HCT116 (cell line): ENCODE results near the gene TPRG1L. TPM values are rescaled to one million over a fixed set of nuclear protein-coding genes. Genes with fewer than 3 reads are reported as not detected.

ENCODE experiments used
- ATAC-seq: fragments of 200-7000 bp; cut with Tn5 transposase; 2 replicates; pipeline ENCODE4 v1.9.1; 2020; ENCODE audit warnings: mild to moderate bottlenecking, moderate library complexity
- BruUV-seq: library from RNA; stranded (reverse); fragments of 400-500 nt; replicated peaks from 2 replicates; lab custom pipeline; 2021; lab: Mats Ljungman, UMichigan
- CTCF ChIA-PET: fragments of 300-600 bp; sonication (Branson Sonifier 250); formaldehyde crosslinking; loops from one replicate; lab custom pipeline; 2021; ENCODE audit warnings: antibody characterized with exemption; lab: Charles Lee
- POLR2A ChIA-PET: fragments of 300-600, 350-600 bp; sonication (Branson Sonifier 250); formaldehyde crosslinking; loops from one replicate; lab custom pipeline; 2021; ENCODE audit warnings: antibody characterized with exemption; lab: Charles Lee
- RAD21 ChIA-PET, 2 experiments: fragments of 300-600 bp; sonication (Branson Sonifier 250); formaldehyde crosslinking; loops; one replicate each; lab custom pipeline; 2023; ENCODE audit warnings: low total read pairs in 2 of 2; ENCODE audit not compliant: uncharacterized antibody in 2 of 2, unreplicated experiment in 2 of 2, low non-redundant PET in 1 of 2; lab: Charles Lee
- DNase-seq: peaks from one replicate; pipeline ENCODE4 v3.0.0-alpha.2; 2010; ENCODE audit warnings: low read depth, low spot score
- H2AFZ ChIP-seq: fragments of 200-600 bp; shearing (Covaris generic), sonication (generic); 2 replicates; pipeline ENCODE4 v1.6.1; 2017; ENCODE audit warnings: low read depth, mixed run types, mixed read lengths, antibody characterized with exemption, low read length; ENCODE audit not compliant: poor library complexity, severe bottlenecking
- H3K27ac ChIP-seq: 2 replicates; pipeline ENCODE4 v1.5.1; 2012; ENCODE audit warnings: low read depth, low read length
- H3K27me3 ChIP-seq: fragments of 200-600 bp; sonication (generic); 2 replicates; pipeline ENCODE4 v1.6.1; 2016; ENCODE audit warnings: mixed run types, low read length, mixed read lengths; ENCODE audit not compliant: insufficient read depth
- H3K36me3 ChIP-seq, 2 experiments: fragments of 200-500 bp in 1 of 2; fragments of 200-600 bp in 1 of 2; sonication (Bioruptor generic) in 1 of 2; sonication (generic) in 1 of 2; 2 replicates each; pipeline versions ENCODE4 v1.5.1 to v1.6.1; 2014 to 2016; ENCODE audit warnings: low read length in 2 of 2, inconsistent platforms in 1 of 2, mixed read lengths in 1 of 2, mixed run types in 1 of 2; ENCODE audit not compliant: insufficient read depth in 2 of 2, control insufficient read depth in 1 of 2
- H3K4me1 ChIP-seq, 2 experiments: fragments of 200-600 bp in 1 of 2; sonication (generic) in 1 of 2; 2 replicates each; pipeline versions ENCODE4 v1.5.1 to v1.6.1; 2012 to 2017; ENCODE audit warnings: low read length in 2 of 2, inconsistent platforms in 1 of 2, mild to moderate bottlenecking in 1 of 2, mixed read lengths in 1 of 2, mixed run types in 1 of 2, moderate library complexity in 1 of 2; ENCODE audit not compliant: insufficient read depth in 2 of 2, control insufficient read depth in 1 of 2
- H3K4me2 ChIP-seq: fragments of 200-600 bp; sonication (generic); 2 replicates; pipeline ENCODE4 v1.6.1; 2017; ENCODE audit warnings: mixed run types, low read length, mixed read lengths
- H3K4me3 ChIP-seq, 2 experiments: fragments of 200-600 bp in 1 of 2; sonication (generic) in 1 of 2; replicated peaks in 1 of 2; 2 replicates each; pipeline ENCODE4 v1.5.1; 2011 to 2016; ENCODE audit warnings: low read length in 2 of 2, control low read depth in 1 of 2, low read depth in 1 of 2, mild to moderate bottlenecking in 1 of 2, mixed read lengths in 1 of 2, mixed run types in 1 of 2
- H3K79me2 ChIP-seq: fragments of 200-600 bp; sonication (generic); 2 replicates; pipeline ENCODE4 v1.6.1; 2017; ENCODE audit warnings: mild to moderate bottlenecking, mixed run types, low read length, moderate library complexity, mixed read lengths; ENCODE audit not compliant: insufficient read depth
- H3K9ac ChIP-seq: fragments of 200-600 bp; sonication (generic); 2 replicates; pipeline ENCODE4 v1.6.1; 2016; ENCODE audit warnings: low read length, mixed read lengths
- H3K9me2 ChIP-seq: fragments of 200-600 bp; sonication (generic), shearing (Covaris generic); 2 replicates; pipeline ENCODE4 v1.6.1; 2017; ENCODE audit warnings: mixed run types, mild to moderate bottlenecking, moderate library complexity; ENCODE audit not compliant: insufficient read depth
- H3K9me3 ChIP-seq, 2 experiments: fragments of 200-500 bp in 1 of 2; fragments of 200-600 bp in 1 of 2; sonication (Bioruptor generic) in 1 of 2; sonication (generic) in 1 of 2; 2 replicates each; pipeline ENCODE4 v1.6.1; 2014 to 2017; ENCODE audit warnings: low read length in 2 of 2, mixed read lengths in 2 of 2, inconsistent platforms in 1 of 2, low read depth in 1 of 2, mild to moderate bottlenecking in 1 of 2, mixed run types in 1 of 2, moderate library complexity in 1 of 2; ENCODE audit not compliant: control insufficient read depth in 1 of 2, insufficient read depth in 1 of 2
- H4K20me1 ChIP-seq: fragments of 200-600 bp; sonication (generic), shearing (Covaris generic); 2 replicates; pipeline ENCODE4 v1.6.1; 2017; ENCODE audit warnings: mixed run types, mild to moderate bottlenecking, moderate library complexity; ENCODE audit not compliant: insufficient read depth
- ATF3 ChIP-seq: IDR thresholded peaks from 2 replicates; pipeline ENCODE4 v1.6.1; 2012
- CBX3 ChIP-seq: IDR thresholded peaks from 2 replicates; pipeline ENCODE4 v1.6.1; 2012; ENCODE audit warnings: low read depth
- JUND ChIP-seq: IDR thresholded peaks from 2 replicates; pipeline ENCODE4 v1.6.1; 2012
- POLR2A ChIP-seq: IDR thresholded peaks from 2 replicates; pipeline ENCODE4 v1.7.0; 2011; ENCODE audit warnings: borderline replicate concordance; ENCODE audit not compliant: insufficient read depth, insufficient read length; ENCODE audit errors: extremely low read depth
- RAD21 ChIP-seq: IDR thresholded peaks from 2 replicates; pipeline ENCODE4 v1.6.1; 2012; ENCODE audit warnings: low read depth, mild to moderate bottlenecking
- TCF7L2 ChIP-seq: IDR thresholded peaks from 2 replicates; pipeline ENCODE4 v1.7.0; 2011; ENCODE audit warnings: borderline replicate concordance, inconsistent platforms; ENCODE audit not compliant: insufficient read depth, insufficient read length; ENCODE audit errors: extremely low read depth
- ZBTB33 ChIP-seq: IDR thresholded peaks from 2 replicates; pipeline ENCODE4 v1.6.1; 2011; ENCODE audit warnings: mild to moderate bottlenecking, low read length, moderate library complexity; ENCODE audit not compliant: insufficient replicate concordance; ENCODE audit errors: extremely low read depth
- ZFX ChIP-seq: fragments of 450-650 bp; IDR thresholded peaks from 2 replicates; pipeline ENCODE4 v1.6.1; 2017
- intact Hi-C: fragments of 100-400 bp; cut with micrococcal nuclease; formaldehyde crosslinking; loops from 2 replicates; pipeline ENCODE4 v1.10.0; 2022
- total RNA-seq: library from RNA; stranded (reverse); gene quantifications from one replicate; pipeline ENCODE4 v1.2.1, GENCODE V29; 2021; ENCODE audit not compliant: unreplicated experiment

The TPRG1L gene
- total RNA-seq, 1 experiment from 2014 or later, result 25.6 TPM

GRCh38 chr1:3598051-3598491, 26.7 kb upstream of the TPRG1L start (continued):
- no peak for TF ChIP-seq ZBTB33

- ChIA-PET RAD21 (no interaction called here), CTCF (interaction anchor here (1.2 kb wide), 1 partner anchor 20 kb away, joined by 3 read pairs; no protein-coding TSS in a partner anchor), POLR2A (no interaction called here)
- intact Hi-C loops, result no loop called here
- Histone ChIP-seq H3K4me3 (no peak overlapping the region), H3K4me1 (no peaks in the 10 kb centered on the region), H3K27me3 (no peaks in the 10 kb centered on the region), H3K9ac (no peak overlapping the region), H3K36me3 (no peaks in the 10 kb centered on the region), H3K4me2 (no peak overlapping the region), H4K20me1 (no peaks in the 10 kb centered on the region), H3K79me2 (no peaks in the 10 kb centered on the region), H3K9me3 (no peaks in the 10 kb centered on the region), H2AFZ (no peak overlapping the region), H3K27ac (no peak overlapping the region), H3K9me2 (no peaks in the 10 kb centered on the region)
- TF ChIP-seq ZBTB33, result no peak
- no peak for TF ChIP-seq ATF3
- no peak for TF ChIP-seq ZFX
- TF ChIP-seq JUND, result no peak
- TF ChIP-seq POLR2A, result no peak
- TF ChIP-seq TCF7L2, result no peak
- no peak for TF ChIP-seq RAD21
- TF ChIP-seq CBX3, result no peak
- no peak for DNase-seq
- no TSS peak for BruUV-seq
- no peak for ATAC-seq
These were observed 26.1 kb upstream of the TPRG1L start for GRCh38 chr1:3598522-3599285.
